ENCODE results near the gene ATOX1. TPM values are rescaled to one million over a fixed set of nuclear protein-coding genes. Genes with fewer than 3 reads are reported as not detected.
"Not testable (repeated sequence)": the region's sequence is repeated elsewhere in the genome, so short reads cannot be mapped to it uniquely, and the experiment has no call there.

ATOX1 gene
- polyA plus RNA-seq, 1 experiment: 156 TPM

DNA sequence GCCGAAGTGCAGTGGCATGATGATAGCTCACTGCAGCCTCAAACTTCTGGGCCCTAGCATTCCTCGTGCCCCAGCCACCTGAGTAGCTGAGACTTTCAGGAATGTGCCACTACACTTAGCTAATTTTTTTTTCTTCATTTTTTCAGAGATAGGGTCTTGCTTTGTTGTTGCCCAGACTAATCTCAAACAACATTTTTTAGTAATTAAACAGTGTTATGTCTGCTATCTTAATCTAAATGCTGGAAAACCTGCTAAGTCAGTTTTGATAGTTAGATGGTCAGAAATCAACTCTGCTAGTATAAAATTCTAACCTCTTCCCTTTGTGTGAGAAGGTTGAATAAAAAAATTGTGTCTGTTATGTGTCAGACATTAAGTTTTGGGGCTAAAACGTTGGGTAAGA, 25.7 kb upstream of the ATOX1 start:
- DNase-seq (ENCODE audit: low read depth): no peak
- Histone ChIP-seq H3K36me3 (ENCODE audit: control insufficient read depth, insufficient read depth, low read length) (peaks cover 3% of the 10 kb centered on the region; the same call in 1 of the 2 replicates), H3K4me3 (ENCODE audit: low read depth, low read length) (no peak overlapping the region), H3K27me3 (ENCODE audit: control insufficient read depth, insufficient read depth, low read length) (no peaks in the 10 kb centered on the region)
- ChIA-PET CTCF (interaction anchor here (1.3 kb wide), 1 partner anchor 15 kb away, joined by 3 read pairs; no protein-coding TSS in a partner anchor), POLR2A (interaction anchor here (0.6 kb wide), 1 partner anchor 10 kb away, joined by 3 read pairs; no protein-coding TSS in a partner anchor)
- no peak for TF ChIP-seq CTCF (IDR thresholded peaks at IDR 0.05; ENCODE audit: insufficient read depth, low read depth, low read length)

- DNase-seq (ENCODE audit: low read depth); H3K36me3 ChIP-seq (ENCODE audit: control insufficient read depth, insufficient read depth, low read length); H3K4me3 ChIP-seq (ENCODE audit: low read depth, low read length); H3K27me3 ChIP-seq (ENCODE audit: control insufficient read depth, insufficient read depth, low read length); POLR2A ChIA-PET: not testable (repeated sequence)
- CTCF ChIA-PET: interaction anchor here (1.0 kb wide), 1 partner anchor 13 kb away, joined by 7 read pairs; no protein-coding TSS in a partner anchor
These were observed 25.2 kb upstream of the ATOX1 start for GRCh38 chr5:151783664-151784063.

GRCh38 chr5:151781201-151781600, 22.8 kb upstream of the ATOX1 start:
- ChIA-PET CTCF (no interaction called here), POLR2A (no interaction called here)
- no peaks in the 10 kb centered on the region for H3K36me3 ChIP-seq (ENCODE audit: control insufficient read depth, insufficient read depth, low read length)
- H3K27me3 ChIP-seq (ENCODE audit: control insufficient read depth, insufficient read depth, low read length): no peaks in the 10 kb centered on the region
- no peak for TF ChIP-seq CTCF (IDR thresholded peaks at IDR 0.05; ENCODE audit: insufficient read depth, low read depth, low read length)
- no peak overlapping the region for H3K4me3 ChIP-seq (ENCODE audit: low read depth, low read length)
- DNase-seq (ENCODE audit: low read depth): no peak

- no peak overlapping the region for H3K4me3 ChIP-seq (ENCODE audit: low read depth, low read length)
- H3K27me3 ChIP-seq (ENCODE audit: control insufficient read depth, insufficient read depth, low read length): no peaks in the 10 kb centered on the region
- ChIA-PET POLR2A (no interaction called here), CTCF (no interaction called here)
- no peak for DNase-seq (ENCODE audit: low read depth)
- H3K36me3 ChIP-seq (ENCODE audit: control insufficient read depth, insufficient read depth, low read length): no peaks in the 10 kb centered on the region
- no peak for TF ChIP-seq CTCF (IDR thresholded peaks at IDR 0.05; ENCODE audit: insufficient read depth, low read depth, low read length)
These were observed 21.9 kb upstream of the ATOX1 start for GRCh38 chr5:151780348-151780747.

DNA sequence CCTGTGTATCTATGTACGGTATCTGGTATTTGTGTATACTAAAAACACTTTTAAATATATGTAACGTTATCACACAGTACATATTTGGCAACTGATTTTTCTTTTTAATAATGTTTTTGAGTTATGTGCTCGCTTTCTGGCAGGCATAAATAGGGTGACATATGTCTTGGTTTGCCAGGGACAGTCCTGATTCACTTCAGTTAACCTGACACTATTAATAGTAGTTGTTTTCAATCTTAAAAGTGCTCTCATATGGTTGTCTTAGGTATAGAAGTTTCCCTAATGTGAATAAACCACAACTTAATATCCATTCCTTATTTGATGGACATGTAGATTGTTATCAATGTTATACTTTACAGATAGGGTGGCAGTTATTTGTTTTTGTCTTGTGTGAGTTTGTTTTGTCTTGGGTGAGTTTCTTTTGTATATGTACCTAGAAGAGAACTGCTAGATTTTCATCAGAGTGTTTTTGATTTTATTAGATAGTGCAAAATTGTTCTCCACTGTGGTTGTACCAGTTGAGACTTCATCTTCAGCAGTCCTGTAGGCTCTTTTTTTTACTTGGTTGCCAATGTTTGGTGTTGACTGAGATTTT, 21.2 kb upstream of the ATOX1 start:
- ChIA-PET CTCF (no interaction called here), POLR2A (no interaction called here)
- Histone ChIP-seq H3K27me3 (ENCODE audit: control insufficient read depth, insufficient read depth, low read length) (no peaks in the 10 kb centered on the region), H3K4me3 (ENCODE audit: low read depth, low read length) (no peak overlapping the region), H3K36me3 (ENCODE audit: control insufficient read depth, insufficient read depth, low read length) (no peaks in the 10 kb centered on the region; the same call in 1 of the 2 replicates)
- TF ChIP-seq CTCF (IDR thresholded peaks at IDR 0.05; ENCODE audit: insufficient read depth, low read depth, low read length): no peak
- no peak for DNase-seq (ENCODE audit: low read depth)

Measured in BJ (cell line).